T-helper 9 cell (primary cell): Measurements from ENCODE around the gene WDR4.
A peak's percentile ranks its signal among the peaks of the same experiment; 100 is the strongest.
"Not testable (repeated sequence)": the region's sequence is repeated elsewhere in the genome, so short reads cannot be mapped to it uniquely, and the experiment has no call there.

Experiments
- DNase-seq: peaks from one replicate; pipeline ENCODE4 v3.0.0-alpha.2; 2020
- total RNA-seq, 2 donors: gene quantifications; one replicate each; lab custom pipeline; 2026; lab: John Stamatoyannopoulos, UW

WDR4 gene
- 9.7 to 13.5 reads per million in 2 donors for total RNA-seq

- DNase-seq: peak; percentile 98
Observed at GRCh38 chr21:42878993-42879787, at the start of gene WDR4. TSS of gene WDR4 (minus strand) at chr21:42879539. CDS start at chr21:42879495, 44 bp downstream.

- DNase-seq: not testable (repeated sequence)
Observed at GRCh38 chr21:42927474-42928200, 48.3 kb upstream of the WDR4 start.

GRCh38 chr21:42925114-42925926 is 46.0 kb upstream of the WDR4 start, which contains the start of gene ERVH48-1:
TSS of gene ERVH48-1 (minus strand) at chr21:42925630. CDS start at chr21:42919006, 6,624 bp downstream.
- no peak for DNase-seq

- DNase-seq: no peak
Observed at GRCh38 chr21:42924433-42924751, 45.1 kb upstream of the WDR4 start.

GRCh38 chr21:42923553-42924432 is 44.5 kb upstream of the WDR4 start:
- peak; percentile 16 for DNase-seq

GRCh38 chr21:42922918-42923317 is 43.6 kb upstream of the WDR4 start:
- DNase-seq: no peak

GRCh38 chr21:42921927-42922326 is 42.6 kb upstream of the WDR4 start:
- DNase-seq: no peak

- no peak for DNase-seq
Observed at GRCh38 chr21:42918291-42918690, 39.0 kb upstream of the WDR4 start.

- DNase-seq: no peak
Observed at GRCh38 chr21:42913476-42913875, 34.1 kb upstream of the WDR4 start.

- DNase-seq: not testable (repeated sequence)
Observed at GRCh38 chr21:42911920-42912319, 32.6 kb upstream of the WDR4 start.

GRCh38 chr21:42908484-42908883 is 29.1 kb upstream of the WDR4 start:
- DNase-seq: not testable (repeated sequence)

GRCh38 chr21:42906233-42906632 is 26.9 kb upstream of the WDR4 start:
- no peak for DNase-seq

GRCh38 chr21:42905195-42905594 is 25.9 kb upstream of the WDR4 start:
- DNase-seq: no peak

- DNase-seq: no peak
Observed at GRCh38 chr21:42903817-42904216, 24.5 kb upstream of the WDR4 start.

GRCh38 chr21:42900446-42900845 is 21.1 kb upstream of the WDR4 start:
- DNase-seq: no peak

GRCh38 chr21:42892931-42893755 is 13.8 kb upstream of the WDR4 start, which contains the start of gene NDUFV3:
TSS of gene NDUFV3 (plus strand) at chr21:42893309. CDS start at chr21:42893334, 25 bp downstream.
- DNase-seq: peak; percentile 100

- no peak for DNase-seq
Observed at GRCh38 chr21:42892582-42892930, 13.2 kb upstream of the WDR4 start.

- DNase-seq: no peak
Observed at GRCh38 chr21:42887326-42887725, 8.0 kb upstream of the WDR4 start.

- no peak for DNase-seq
Observed at GRCh38 chr21:42883921-42884320, 4.6 kb upstream of the WDR4 start.

- no peak for DNase-seq
Observed at GRCh38 chr21:42880352-42880751, 1.0 kb upstream of the WDR4 start.

GRCh38 chr21:42878678-42878992 is 704 bp downstream of the WDR4 start:
- no peak for DNase-seq
